CD4-positive, alpha-beta T cell (primary cell): ENCODE data around the gene ABCC3. TPM values are rescaled to one million over a fixed set of nuclear protein-coding genes. Genes with fewer than 3 reads are reported as not detected.
A peak's percentile ranks its signal among the peaks of the same experiment; 100 is the strongest.

Experiments used
- ATAC-seq: fragments of 200-7000 bp; cut with Tn5 transposase; one replicate; pipeline ENCODE4 v1.10.0; 2022; ENCODE audit warnings: mild to moderate bottlenecking; ENCODE audit not compliant: poor library complexity
- CTCF ChIA-PET: fragments of 350-600 bp; sonication (Branson Sonifier 250); formaldehyde crosslinking; loops from one replicate; lab custom pipeline; 2021; ENCODE audit warnings: antibody characterized with exemption, inconsistent platforms; lab: Charles Lee
- POLR2A ChIA-PET: fragments of 350-600 bp; sonication (Branson Sonifier 250); formaldehyde crosslinking; loops from one replicate; lab custom pipeline; 2021; ENCODE audit warnings: antibody characterized with exemption, inconsistent platforms; lab: Charles Lee
- DNase-seq, 14 experiments: peaks; one replicate each; pipeline ENCODE4 v3.0.0-alpha.2; 2013 to 2020; ENCODE audit warnings: mixed read lengths in 2 of 14
- H3K27ac ChIP-seq, 2 donors: one replicate each; pipeline versions ENCODE4 v1.5.1 to v1.7.0; 2013; ENCODE audit warnings: low read length in 2 of 2, low read depth in 1 of 2, mild to moderate bottlenecking in 1 of 2
- H3K27me3 ChIP-seq, 2 experiments: 1 replicate in 1 of 2; 2 replicates in 1 of 2; pipeline versions ENCODE4 v1.6.1 to v1.7.0; 2013; ENCODE audit warnings: low read length in 2 of 2, control low read depth in 1 of 2, mild to moderate bottlenecking in 1 of 2, moderate library complexity in 1 of 2; ENCODE audit not compliant: insufficient read depth in 2 of 2, control insufficient read depth in 1 of 2
- H3K36me3 ChIP-seq: one replicate; pipeline ENCODE4 v1.6.1; 2013; ENCODE audit warnings: low read length, control low read depth; ENCODE audit not compliant: insufficient read depth
- H3K4me1 ChIP-seq: one replicate; pipeline ENCODE4 v1.6.1; 2013; ENCODE audit warnings: low read length, control low read depth; ENCODE audit not compliant: insufficient read depth
- H3K4me3 ChIP-seq: one replicate; pipeline ENCODE4 v1.5.1; 2013; ENCODE audit warnings: mild to moderate bottlenecking, low read length, moderate library complexity
- H3K9me3 ChIP-seq, 2 experiments: 1 replicate in 1 of 2; 2 replicates in 1 of 2; pipeline versions ENCODE4 v1.6.1 to v1.7.0; 2013; ENCODE audit warnings: low read length in 2 of 2, mild to moderate bottlenecking in 2 of 2, control low read depth in 1 of 2, moderate library complexity in 1 of 2; ENCODE audit not compliant: control insufficient read depth in 1 of 2, insufficient read depth in 1 of 2
- H3K27ac Mint-ChIP-seq: one replicate; pipeline ENCODE4 v1.8.0; 2020; ENCODE audit warnings: mixed read lengths
- H3K27me3 Mint-ChIP-seq: one replicate; pipeline ENCODE4 v1.8.0; 2021; ENCODE audit warnings: mixed read lengths
- H3K36me3 Mint-ChIP-seq: one replicate; pipeline ENCODE4 v1.8.0; 2021; ENCODE audit warnings: low read depth, mixed read lengths
- H3K4me1 Mint-ChIP-seq: one replicate; pipeline ENCODE4 v1.8.0; 2021; ENCODE audit warnings: low read depth, mixed read lengths
- H3K4me3 Mint-ChIP-seq: one replicate; pipeline ENCODE4 v1.8.0; 2020; ENCODE audit warnings: mild to moderate bottlenecking, mixed read lengths
- H3K9me3 Mint-ChIP-seq: one replicate; pipeline ENCODE4 v1.8.0; 2020; ENCODE audit warnings: mixed read lengths
- CTCF ChIP-seq: fragments of 200-600 bp; IDR thresholded peaks from one replicate; pipeline ENCODE4 v1.8.0; 2022; ENCODE audit warnings: antibody characterized with exemption, mild to moderate bottlenecking
- intact Hi-C, 2 experiments: fragments of 100-400 bp; cut with DNase I in 1 of 2; cut with micrococcal nuclease in 1 of 2; formaldehyde crosslinking; loops; one replicate each; pipeline versions ENCODE4 v1.15.1 to v1.9.0; 2023 to 2025; cut with DNase I, micrococcal nuclease
- total RNA-seq, 174 experiments: library from RNA in 2 of 174; stranded (reverse) in 2 of 174; gene quantifications; one replicate each; pipeline ENCODE4 v1.2.3 and lab custom pipeline; 2021 to 2026

Gene ABCC3
- total RNA-seq, 2 experiments from 2014 or later: 0.19 TPM; not detected in 1

GRCh38 chr17:50638966-50639713 lies 4.5 kb downstream of the ABCC3 start:
- peaks cover 9% of the 10 kb centered on the region for H3K4me1 ChIP-seq
- POLR2A ChIA-PET: no interaction called here
- Mint-ChIP-seq H3K4me3 (no peak overlapping the region), H3K4me1 (no peaks in the 10 kb centered on the region), H3K27me3 (peaks cover 67% of the 10 kb centered on the region), H3K27ac (no peak overlapping the region), H3K36me3 (no peaks in the 10 kb centered on the region), H3K9me3 (no peaks in the 10 kb centered on the region)
- H3K27ac ChIP-seq: no peak overlapping the region
- no peaks in the 10 kb centered on the region for H3K9me3 ChIP-seq
- CTCF ChIA-PET: interaction anchor here (1.1 to 1.2 kb wide), 2 partner anchors 9 to 93 kb away, joined by 3 read pairs; no protein-coding TSS in a partner anchor
- no peaks in the 10 kb centered on the region for H3K36me3 ChIP-seq
- no peak for TF ChIP-seq CTCF
- intact Hi-C loops: no loop called here
- ATAC-seq (no peak), DNase-seq (no peak)
- peaks cover 39 to 43% of the 10 kb centered on the region in 2 experiments for H3K27me3 ChIP-seq
- no peak overlapping the region for H3K4me3 ChIP-seq

- POLR2A ChIA-PET: interaction anchor here (0.6 kb wide), 1 partner anchor 139 kb away, joined by 3 read pairs; no protein-coding TSS in a partner anchor
- no peak for ATAC-seq
- no peaks in the 10 kb centered on the region for H3K36me3 Mint-ChIP-seq
Measured at GRCh38 chr17:50640686-50641351, 6.1 kb downstream of the ABCC3 start.

GRCh38 chr17:50641357-50641756 lies 6.7 kb downstream of the ABCC3 start:
- Histone ChIP-seq H3K4me1 (no peaks in the 10 kb centered on the region), H3K9me3 (no peaks in the 10 kb centered on the region), H3K36me3 (no peaks in the 10 kb centered on the region), H3K27ac (no peak overlapping the region), H3K4me3 (no peak overlapping the region), H3K27me3 (peaks cover 17 to 25% of the 10 kb centered on the region in 2 experiments)
- ChIA-PET CTCF (no interaction called here), POLR2A (no interaction called here)
- intact Hi-C loops: no loop called here
- H3K9me3 Mint-ChIP-seq: no peaks in the 10 kb centered on the region
- DNase-seq: no peak
- H3K36me3 Mint-ChIP-seq: no peaks in the 10 kb centered on the region
- no peaks in the 10 kb centered on the region for H3K4me1 Mint-ChIP-seq
- H3K27me3 Mint-ChIP-seq: peaks cover 56% of the 10 kb centered on the region
- TF ChIP-seq CTCF: no peak
- no peak for ATAC-seq
- no peak overlapping the region for H3K4me3 Mint-ChIP-seq
- no peak overlapping the region for H3K27ac Mint-ChIP-seq

More at GRCh38 chr17:50640686-50641351, 6.1 kb downstream of the ABCC3 start:
- Histone ChIP-seq H3K27ac (no peak overlapping the region), H3K36me3 (no peaks in the 10 kb centered on the region), H3K27me3 (peaks cover 22 to 30% of the 10 kb centered on the region in 2 experiments), H3K9me3 (no peaks in the 10 kb centered on the region), H3K4me1 (no peaks in the 10 kb centered on the region), H3K4me3 (no peak overlapping the region)
- peaks cover 57% of the 10 kb centered on the region for H3K27me3 Mint-ChIP-seq
- peak in 2 of 14 experiments; percentile 48 to 59 for DNase-seq
- no peaks in the 10 kb centered on the region for H3K9me3 Mint-ChIP-seq
- no peak overlapping the region for H3K4me3 Mint-ChIP-seq
- CTCF ChIA-PET: no interaction called here
- H3K27ac Mint-ChIP-seq: no peak overlapping the region
- no peak for TF ChIP-seq CTCF
- no peaks in the 10 kb centered on the region for H3K4me1 Mint-ChIP-seq
- intact Hi-C loops: no loop called here
